H9 (cell line): ENCODE results near the gene GPC6. TPM values are rescaled to one million over a fixed set of nuclear protein-coding genes. Genes with fewer than 3 reads are reported as not detected.

Source experiments
- DNase-seq: peaks from one replicate; pipeline ENCODE4 v3.0.0-alpha.2; 2017
- H2AFZ ChIP-seq: one replicate; pipeline ENCODE4 v1.6.1; 2013; ENCODE audit warnings: mild to moderate bottlenecking, low read length, control low read depth, moderate library complexity
- H2AK5ac ChIP-seq: 2 replicates; pipeline ENCODE4 v1.6.1; 2013; ENCODE audit warnings: low read length, control low read depth, mixed read lengths; ENCODE audit not compliant: insufficient read length
- H2BK120ac ChIP-seq: one replicate; pipeline ENCODE4 v1.6.1; 2013; ENCODE audit warnings: low read depth, mild to moderate bottlenecking, low read length, control low read depth, inconsistent platforms; ENCODE audit not compliant: poor library complexity, severe bottlenecking
- H2BK12ac ChIP-seq: 2 replicates; pipeline ENCODE4 v1.6.1; 2013; ENCODE audit warnings: low read length, control low read depth, mixed read lengths, low read depth; ENCODE audit not compliant: insufficient read length
- H2BK15ac ChIP-seq: 2 replicates; pipeline ENCODE4 v1.6.1; 2013; ENCODE audit warnings: low read depth, low read length, control low read depth
- H2BK20ac ChIP-seq: one replicate; pipeline ENCODE4 v1.6.1; 2013; ENCODE audit warnings: low read depth, mild to moderate bottlenecking, low read length, control low read depth, inconsistent platforms; ENCODE audit not compliant: poor library complexity, severe bottlenecking
- H2BK5ac ChIP-seq: 2 replicates; pipeline ENCODE4 v1.6.1; 2013; ENCODE audit warnings: low read length, control low read depth, mixed read lengths; ENCODE audit not compliant: insufficient read length
- H3K14ac ChIP-seq: 2 replicates; pipeline ENCODE4 v1.6.1; 2013; ENCODE audit warnings: low read length, control low read depth; ENCODE audit not compliant: insufficient read depth
- H3K18ac ChIP-seq: 2 replicates; pipeline ENCODE4 v1.6.1; 2013; ENCODE audit warnings: low read depth, mild to moderate bottlenecking, mixed read lengths, low read length, control low read depth; ENCODE audit not compliant: insufficient read length
- H3K23ac ChIP-seq: 2 replicates; pipeline ENCODE4 v1.6.1; 2013; ENCODE audit warnings: low read length, control low read depth, mixed read lengths, low read depth; ENCODE audit not compliant: insufficient read length
- H3K23me2 ChIP-seq: 2 replicates; pipeline ENCODE4 v1.6.1; 2013; ENCODE audit warnings: low read depth, mild to moderate bottlenecking, mixed read lengths, low read length, control low read depth; ENCODE audit not compliant: insufficient read length, poor library complexity, severe bottlenecking
- H3K27ac ChIP-seq: 2 replicates; pipeline ENCODE4 v1.5.1; 2013; ENCODE audit warnings: low read length, control low read depth, mixed read lengths, low read depth; ENCODE audit not compliant: insufficient read length
- H3K27me3 ChIP-seq: 2 replicates; pipeline ENCODE4 v1.6.1; 2013; ENCODE audit warnings: low read length, control low read depth, inconsistent platforms; ENCODE audit not compliant: insufficient read depth
- H3K4ac ChIP-seq: 2 replicates; pipeline ENCODE4 v1.6.1; 2013; ENCODE audit warnings: low read depth, mild to moderate bottlenecking, control low read depth, inconsistent platforms, low read length, moderate library complexity
- H3K4me1 ChIP-seq: 2 replicates; pipeline ENCODE4 v1.6.1; 2013; ENCODE audit warnings: low read length, control low read depth, inconsistent platforms; ENCODE audit not compliant: insufficient read depth
- H3K4me2 ChIP-seq: 2 replicates; pipeline ENCODE4 v1.6.1; 2013; ENCODE audit warnings: low read length, control low read depth, mixed read lengths; ENCODE audit not compliant: insufficient read length, insufficient read depth
- H3K56ac ChIP-seq: 2 replicates; pipeline ENCODE4 v1.6.1; 2013; ENCODE audit warnings: low read depth, mild to moderate bottlenecking, mixed read lengths, low read length, control low read depth; ENCODE audit not compliant: insufficient read length
- H3K79me1 ChIP-seq: 2 replicates; pipeline ENCODE4 v1.6.1; 2013; ENCODE audit warnings: low read depth, mild to moderate bottlenecking, moderate library complexity, low read length, control low read depth, inconsistent platforms; ENCODE audit not compliant: insufficient read depth, poor library complexity, severe bottlenecking
- H3K79me2 ChIP-seq: 2 replicates; pipeline ENCODE4 v1.6.1; 2013; ENCODE audit warnings: low read length, control low read depth, inconsistent platforms; ENCODE audit not compliant: insufficient read depth
- H3K9ac ChIP-seq: 2 replicates; pipeline ENCODE4 v1.6.1; 2013; ENCODE audit warnings: low read length, control low read depth, mixed read lengths; ENCODE audit not compliant: insufficient read length; ENCODE audit errors: extremely low read depth
- H3K9me3 ChIP-seq: one replicate; pipeline ENCODE4 v1.6.1; 2013; ENCODE audit warnings: low read depth, low read length, inconsistent platforms; ENCODE audit not compliant: control insufficient read depth
- H3T11ph ChIP-seq: one replicate; pipeline ENCODE4 v1.6.1; 2013; ENCODE audit warnings: mild to moderate bottlenecking, low read length, control low read depth, inconsistent platforms
- H4K20me1 ChIP-seq: one replicate; pipeline ENCODE4 v1.6.1; 2013; ENCODE audit not compliant: control insufficient read depth, insufficient read length, insufficient read depth
- H4K5ac ChIP-seq: 2 replicates; pipeline ENCODE4 v1.6.1; 2013; ENCODE audit warnings: low read depth, mild to moderate bottlenecking, mixed read lengths, low read length, control low read depth; ENCODE audit not compliant: insufficient read length
- H4K8ac ChIP-seq: replicated peaks from 2 replicates; pipeline ENCODE4 v1.6.1; 2013; ENCODE audit warnings: low read length, control low read depth, mixed read lengths, low read depth; ENCODE audit not compliant: insufficient read length
- H4K91ac ChIP-seq: 2 replicates; pipeline ENCODE4 v1.6.1; 2013; ENCODE audit warnings: low read depth, mild to moderate bottlenecking, moderate library complexity, mixed read lengths, low read length, control low read depth; ENCODE audit not compliant: insufficient read length
- H3K27ac Mint-ChIP-seq, 3 experiments: 2 replicates in 2 of 3; 3 replicates in 1 of 3; pipeline ENCODE4 v1.8.0; 2020 to 2021; ENCODE audit warnings: mixed read lengths in 3 of 3, mild to moderate bottlenecking in 1 of 3, moderate library complexity in 1 of 3
- H3K27me3 Mint-ChIP-seq: 2 replicates; pipeline ENCODE4 v1.8.0; 2021; ENCODE audit warnings: low read depth, mild to moderate bottlenecking, moderate library complexity, mixed read lengths
- H3K36me3 Mint-ChIP-seq, 3 experiments: 2 replicates in 2 of 3; 3 replicates in 1 of 3; pipeline ENCODE4 v1.8.0; 2020 to 2021; ENCODE audit warnings: low read depth in 3 of 3, mixed read lengths in 3 of 3; ENCODE audit not compliant: insufficient read depth in 1 of 3
- H3K4me1 Mint-ChIP-seq, 2 experiments: 2 replicates each; pipeline ENCODE4 v1.8.0; 2020; ENCODE audit warnings: mixed read lengths in 2 of 2
- H3K4me3 Mint-ChIP-seq, 2 experiments: 2 replicates in 1 of 2; 3 replicates in 1 of 2; pipeline ENCODE4 v1.8.0; 2020 to 2021; ENCODE audit warnings: mild to moderate bottlenecking in 2 of 2, mixed read lengths in 2 of 2, moderate library complexity in 1 of 2
- H3K9me3 Mint-ChIP-seq, 2 experiments: 2 replicates in 1 of 2; 3 replicates in 1 of 2; pipeline ENCODE4 v1.8.0; 2020; ENCODE audit warnings: mild to moderate bottlenecking in 2 of 2, mixed read lengths in 2 of 2, moderate library complexity in 1 of 2
- CTCF ChIP-seq: fragments of 200-600 bp; sonication (generic); conservative IDR thresholded peaks from 3 replicates; pipeline ENCODE4 v1.8.0; 2021; ENCODE audit warnings: antibody characterized with exemption, mild to moderate bottlenecking
- WGBS: extraction: QIAGEN DNeasy Blood & Tissue Kit; methylation state at CpG from one replicate; pipeline ENCODE4 v1.1.7; 2013; ENCODE audit warnings: missing lambda C conversion rate, low lambda C conversion rate, mixed read lengths; ENCODE audit not compliant: insufficient read length; ENCODE audit errors: extremely low coverage; 5-methylcytosine and 5-hydroxymethylcytosine counted together
- total RNA-seq: library from RNA; stranded (reverse); gene quantifications from 2 replicates; pipeline ENCODE4 v1.2.1, GENCODE V29; 2021

The GPC6 gene
- total RNA-seq, 1 experiment from 2014 or later, result 15.6 TPM

DNA sequence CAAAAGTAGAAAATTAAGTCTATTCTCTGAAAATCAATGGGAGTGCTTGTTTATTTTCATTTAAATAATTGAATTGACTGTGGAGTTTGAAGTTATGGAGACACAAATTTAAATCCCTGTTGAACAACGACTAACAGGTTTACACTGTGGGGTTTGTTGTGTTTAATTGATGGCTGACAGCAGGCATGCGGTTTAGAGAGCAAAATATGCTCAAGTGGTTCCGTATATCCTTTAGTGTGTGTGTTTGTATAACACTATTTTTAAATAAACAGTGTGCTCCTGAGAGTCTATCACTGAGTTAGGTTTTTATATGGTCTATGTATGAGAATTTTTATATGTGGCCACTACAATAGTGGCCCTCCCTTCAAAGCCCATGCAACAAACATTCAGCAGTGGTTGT is 332.0 kb downstream of the GPC6 start:
- no peaks in the 10 kb centered on the region for H3K27me3 Mint-ChIP-seq
- H3K4me1 Mint-ChIP-seq, result peaks cover 59 to 64% of the 10 kb centered on the region in 2 experiments
- Histone ChIP-seq H4K91ac (no peak overlapping the region), H3K9me3 (no peaks in the 10 kb centered on the region), H4K5ac (no peak overlapping the region), H3K9ac (no peak overlapping the region), H3K27ac (no peak overlapping the region), H2AFZ (no peak overlapping the region), H2BK12ac (no peak overlapping the region), H3K4me2 (no peak overlapping the region), H3T11ph (no peak overlapping the region), H2BK120ac (no peak overlapping the region), H2AK5ac (no peak overlapping the region), H3K56ac (no peak overlapping the region), H3K4me1 (peaks cover 3% of the 10 kb centered on the region), H3K27me3 (no peaks in the 10 kb centered on the region), H3K18ac (no peak overlapping the region), H3K79me1 (no peaks in the 10 kb centered on the region), H2BK15ac (no peak overlapping the region), H3K14ac (no peak overlapping the region), H4K8ac (no peak overlapping the region), H3K79me2 (no peaks in the 10 kb centered on the region), H3K4ac (no peak overlapping the region), H3K23me2 (no peaks in the 10 kb centered on the region), H2BK5ac (no peak overlapping the region), H4K20me1 (no peaks in the 10 kb centered on the region), H3K23ac (no peak overlapping the region), H2BK20ac (no peak overlapping the region)
- TF ChIP-seq CTCF, result no peak
- H3K9me3 Mint-ChIP-seq, result no peaks in the 10 kb centered on the region
- WGBS, result no CpG with 5 or more reads among the region's 3 CpGs
- no peak for DNase-seq
- no peaks in the 10 kb centered on the region; a peak in 1 of 7 replicates for H3K36me3 Mint-ChIP-seq
- H3K4me3 Mint-ChIP-seq, result no peak overlapping the region
- H3K27ac Mint-ChIP-seq, result no peak overlapping the region
